Measurements from ENCODE around the gene TAC1.

- no peak for TF ChIP-seq SMAD1 (IDR thresholded peaks at IDR 0.05; ENCODE audit: low read depth, partially characterized antibody)
- TF ChIP-seq CTCF (IDR thresholded peaks at IDR 0.05 in 2 of 3, conservative IDR thresholded peaks at IDR 0.05 in 1 of 3; ENCODE audit: control insufficient read depth in 2 of 3, extremely low read depth in 1 of 3, insufficient read depth in 1 of 3, low read depth in 3 of 3, low read length in 3 of 3) = no peak
- no peak for TF ChIP-seq MTA3 (IDR thresholded peaks at IDR 0.05; ENCODE audit: borderline replicate concordance, low read length)
- TF ChIP-seq BCLAF1 (IDR thresholded peaks at IDR 0.05) = no peak
- TF ChIP-seq ZBTB40 (IDR thresholded peaks at IDR 0.05; ENCODE audit: borderline replicate concordance) = no peak
- no peak for TF ChIP-seq RB1 (IDR thresholded peaks at IDR 0.05; ENCODE audit: borderline replicate concordance)
- TF ChIP-seq BCL3 (IDR thresholded peaks at IDR 0.05; ENCODE audit: borderline replicate concordance, insufficient read depth, low read depth, low read length, poor library complexity, severe bottlenecking) = no peak
These were observed 39.7 kb downstream of the TAC1 start for GRCh38 chr7:97771576-97771975.
